ENCODE measurements around the gene TMC7. TPM values are rescaled to one million over a fixed set of nuclear protein-coding genes. Genes with fewer than 3 reads are reported as not detected.

The TMC7 gene
- total and polyA plus RNA-seq, 4 donors = 0.06 to 0.42 (median 0.09) TPM

DNA sequence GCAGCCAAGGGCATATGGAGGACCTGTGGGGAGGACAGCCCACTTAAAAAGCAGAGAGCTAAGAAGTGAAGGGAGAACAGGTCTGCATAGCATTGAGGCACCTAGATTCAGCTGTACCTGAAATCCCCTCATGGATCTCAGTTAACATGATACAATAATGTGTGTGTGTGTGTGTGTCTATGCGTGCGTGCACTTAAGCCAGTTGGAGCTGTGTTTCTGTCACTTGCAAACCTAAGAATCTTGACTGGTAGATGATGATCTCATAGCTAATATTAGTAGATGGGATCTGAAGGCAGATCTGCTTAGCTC is 128.3 kb downstream of the TMC7 start:
- no peak for DNase-seq (ENCODE audit: low spot score)
- no peak overlapping the region for H3K4me3 ChIP-seq (ENCODE audit: low read depth in 1 of 3, low read length in 3 of 3)
- peaks cover 20 to 57% (median 40%) of the 10 kb centered on the region in 4 donors for H3K4me1 ChIP-seq (ENCODE audit: control insufficient read depth in 4 of 4, insufficient read depth in 4 of 4, low read length in 3 of 4)
- no peaks in the 10 kb centered on the region for H3K27me3 ChIP-seq (ENCODE audit: control insufficient read depth in 4 of 4, insufficient read depth in 4 of 4, low read length in 3 of 4)
- 97% methylated on average over 2 of the region's 2 CpGs for WGBS
- H3K9ac ChIP-seq (ENCODE audit: low read depth in 1 of 2, low read length in 2 of 2) = no peak overlapping the region
- H3K9me3 ChIP-seq (ENCODE audit: control insufficient read depth in 4 of 4, low read length in 3 of 4) = no peaks in the 10 kb centered on the region
- TF ChIP-seq GABPA (IDR thresholded peaks at IDR 0.05 in 1 of 2, conservative IDR thresholded peaks at IDR 0.05 in 1 of 2) (no peak), RXRA (IDR thresholded peaks at IDR 0.05) (no peak), HNF4A (conservative IDR thresholded peaks at IDR 0.05) (no peak), NR2F2 (IDR thresholded peaks at IDR 0.05) (no peak), EGR1 (IDR thresholded peaks at IDR 0.05; ENCODE audit: low read depth in 2 of 2) (no peak), SP1 (IDR thresholded peaks at IDR 0.05) (no peak), FOXA1 (IDR thresholded peaks at IDR 0.05) (no peak)
- TF ChIP-seq, protein P1, sequence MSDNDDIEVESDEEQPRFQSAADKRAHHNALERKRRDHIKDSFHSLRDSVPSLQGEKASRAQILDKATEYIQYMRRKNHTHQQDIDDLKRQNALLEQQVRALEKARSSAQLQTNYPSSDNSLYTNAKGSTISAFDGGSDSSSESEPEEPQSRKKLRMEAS (IDR thresholded peaks at IDR 0.05) = no peak
- TF ChIP-seq, protein P2, sequence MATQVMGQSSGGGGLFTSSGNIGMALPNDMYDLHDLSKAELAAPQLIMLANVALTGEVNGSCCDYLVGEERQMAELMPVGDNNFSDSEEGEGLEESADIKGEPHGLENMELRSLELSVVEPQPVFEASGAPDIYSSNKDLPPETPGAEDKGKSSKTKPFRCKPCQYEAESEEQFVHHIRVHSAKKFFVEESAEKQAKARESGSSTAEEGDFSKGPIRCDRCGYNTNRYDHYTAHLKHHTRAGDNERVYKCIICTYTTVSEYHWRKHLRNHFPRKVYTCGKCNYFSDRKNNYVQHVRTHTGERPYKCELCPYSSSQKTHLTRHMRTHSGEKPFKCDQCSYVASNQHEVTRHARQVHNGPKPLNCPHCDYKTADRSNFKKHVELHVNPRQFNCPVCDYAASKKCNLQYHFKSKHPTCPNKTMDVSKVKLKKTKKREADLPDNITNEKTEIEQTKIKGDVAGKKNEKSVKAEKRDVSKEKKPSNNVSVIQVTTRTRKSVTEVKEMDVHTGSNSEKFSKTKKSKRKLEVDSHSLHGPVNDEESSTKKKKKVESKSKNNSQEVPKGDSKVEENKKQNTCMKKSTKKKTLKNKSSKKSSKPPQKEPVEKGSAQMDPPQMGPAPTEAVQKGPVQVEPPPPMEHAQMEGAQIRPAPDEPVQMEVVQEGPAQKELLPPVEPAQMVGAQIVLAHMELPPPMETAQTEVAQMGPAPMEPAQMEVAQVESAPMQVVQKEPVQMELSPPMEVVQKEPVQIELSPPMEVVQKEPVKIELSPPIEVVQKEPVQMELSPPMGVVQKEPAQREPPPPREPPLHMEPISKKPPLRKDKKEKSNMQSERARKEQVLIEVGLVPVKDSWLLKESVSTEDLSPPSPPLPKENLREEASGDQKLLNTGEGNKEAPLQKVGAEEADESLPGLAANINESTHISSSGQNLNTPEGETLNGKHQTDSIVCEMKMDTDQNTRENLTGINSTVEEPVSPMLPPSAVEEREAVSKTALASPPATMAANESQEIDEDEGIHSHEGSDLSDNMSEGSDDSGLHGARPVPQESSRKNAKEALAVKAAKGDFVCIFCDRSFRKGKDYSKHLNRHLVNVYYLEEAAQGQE (IDR thresholded peaks at IDR 0.05) = no peak
- H3K36me3 ChIP-seq (ENCODE audit: control insufficient read depth in 4 of 4, insufficient read depth in 3 of 4, low read depth in 1 of 4, low read length in 3 of 4) = peaks cover 0 to 2% (median 0%) of the 10 kb centered on the region in 4 donors
- no peak overlapping the region for H3K27ac ChIP-seq (ENCODE audit: low read depth in 1 of 2, low read length in 2 of 2)

Small RNA genes within 50 kb of the gene (small RNA-seq; reads per million reads assigned to genes)
- not detected for gene RNU6-1340P

Other genes with a start within 250 kb of the TMC7 start
- 1,000 to 10,000 TPM in 1 of 2 donors, 100 to 1,000 TPM in 1; 703 to 1,185 TPM for gene RPS15A, start 193.6 kb upstream of the TMC7 start, total RNA-seq
- gene RPS15A, start 193.6 kb upstream of the TMC7 start, polyA plus RNA-seq = 1,000 to 10,000 TPM in 1 of 2 donors, 100 to 1,000 TPM in 1; 349 to 1,088 TPM
- 100 to 1,000 TPM; 222 to 260 TPM for gene ARL6IP1, start 182.4 kb upstream of the TMC7 start, total RNA-seq
- 100 to 1,000 TPM in 1 of 2 donors, 10 to 100 TPM in 1; 99.0 to 146 TPM for gene ARL6IP1, start 182.4 kb upstream of the TMC7 start, polyA plus RNA-seq
- 10 to 100 TPM; 36.8 to 70.8 TPM for gene SMG1, start 57.5 kb upstream of the TMC7 start, total RNA-seq
- 1 to 10 TPM; 5.3 to 7.7 TPM for gene SMG1, start 57.5 kb upstream of the TMC7 start, polyA plus RNA-seq
- gene COQ7, start 83.7 kb downstream of the TMC7 start, total RNA-seq = 10 to 100 TPM in 1 of 2 donors, 1 to 10 TPM in 1; 8.1 to 10.8 TPM
- gene COQ7, start 83.7 kb downstream of the TMC7 start, polyA plus RNA-seq = 1 to 10 TPM; 5.3 to 6.4 TPM
- gene ITPRIPL2, start 130.0 kb downstream of the TMC7 start, total RNA-seq = 10 to 100 TPM in 1 of 2 donors, 1 to 10 TPM in 1; 5.6 to 14.3 TPM
- 1 to 10 TPM; 2.2 to 5.4 TPM for gene ITPRIPL2, start 130.0 kb downstream of the TMC7 start, polyA plus RNA-seq
- 1 to 10 TPM; 2.5 to 4.9 TPM for gene SYT17, start 184.3 kb downstream of the TMC7 start, total RNA-seq
- gene SYT17, start 184.3 kb downstream of the TMC7 start, polyA plus RNA-seq = 1 to 10 TPM; 6.1 to 7.7 TPM

Measured in liver (tissue), 10 donors.